Activated T-cell treated with anti-CD3 and anti-CD28 coated beads, Interleukin-2, amount 50 U/mL, for 48 hours (primary cell): ENCODE measurements around the gene GAST.

Source experiments
- DNase-seq, 2 experiments: peaks; one replicate each; pipeline ENCODE4 v3.0.0-alpha.2; 2020

The GAST gene

GRCh38 chr17:41750862-41751261 lies 38.7 kb downstream of the GAST start:
- no peak for DNase-seq

- DNase-seq: no peak
Measured at GRCh38 chr17:41751288-41751687, 39.2 kb downstream of the GAST start.

- no peak for DNase-seq
Measured at GRCh38 chr17:41754066-41754465, 41.9 kb downstream of the GAST start.

- no peak for DNase-seq
Measured at GRCh38 chr17:41758601-41759000, 46.5 kb downstream of the GAST start.

GRCh38 chr17:41760878-41761277 lies 48.7 kb downstream of the GAST start:
- no peak for DNase-seq

- DNase-seq: no peak
Measured at GRCh38 chr17:41762391-41762790, 50.3 kb downstream of the GAST start.

- DNase-seq: no peak
Measured at GRCh38 chr17:41762841-41763240, 50.7 kb downstream of the GAST start.

- DNase-seq: no peak
Measured at GRCh38 chr17:41763327-41763726, 51.2 kb downstream of the GAST start.
